HG03039 (cell line): ENCODE measurements around the gene NAGA.
"Not testable (repeated sequence)": the region's sequence is repeated elsewhere in the genome, so short reads cannot be mapped to it uniquely, and the experiment has no call there.

Experiments
- ATAC-seq: cut with Tn5 transposase; IDR thresholded peaks from one replicate; pipeline ENCODE4 v1.9.1; 2021; ENCODE audit warnings: mild to moderate bottlenecking, moderate library complexity; ENCODE audit not compliant: unreplicated experiment

The NAGA gene

GRCh38 chr22:42070517-42071422, at the start of gene NAGA:
Gene NAGA, minus strand, starts transcription at chr22:42070812. Its CDS starts 515 bp downstream, at chr22:42070297.
- ATAC-seq, result peak; percentile 85

DNA sequence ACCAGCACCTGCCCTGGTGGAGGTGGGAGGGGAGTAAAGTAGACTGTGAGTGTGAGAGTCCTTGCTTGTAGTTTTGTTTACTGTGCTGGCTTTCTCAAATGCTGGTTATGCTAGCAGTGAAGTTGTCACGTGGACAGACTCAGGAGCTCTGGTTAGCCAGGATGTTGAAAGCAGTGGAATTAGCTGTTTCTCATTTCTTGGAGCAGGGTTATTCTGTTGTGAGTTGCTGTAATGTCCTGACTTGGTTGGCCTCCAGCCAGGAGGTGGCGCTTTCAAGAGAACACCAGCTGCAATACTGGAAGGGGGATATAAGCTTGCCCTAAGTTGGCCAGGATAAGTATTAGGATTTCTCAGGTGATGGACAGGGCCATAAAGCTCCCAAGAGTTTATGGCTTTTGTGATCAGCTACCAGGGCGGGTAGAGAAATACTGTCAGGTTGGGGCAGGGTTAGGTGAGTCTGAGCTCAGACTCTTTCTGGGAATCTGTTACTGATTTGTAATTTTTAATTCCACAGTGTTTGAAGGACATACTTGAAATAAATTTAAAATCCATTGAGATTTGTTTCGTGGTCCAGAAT, 46.3 kb upstream of the NAGA start:
- no peak for ATAC-seq

DNA sequence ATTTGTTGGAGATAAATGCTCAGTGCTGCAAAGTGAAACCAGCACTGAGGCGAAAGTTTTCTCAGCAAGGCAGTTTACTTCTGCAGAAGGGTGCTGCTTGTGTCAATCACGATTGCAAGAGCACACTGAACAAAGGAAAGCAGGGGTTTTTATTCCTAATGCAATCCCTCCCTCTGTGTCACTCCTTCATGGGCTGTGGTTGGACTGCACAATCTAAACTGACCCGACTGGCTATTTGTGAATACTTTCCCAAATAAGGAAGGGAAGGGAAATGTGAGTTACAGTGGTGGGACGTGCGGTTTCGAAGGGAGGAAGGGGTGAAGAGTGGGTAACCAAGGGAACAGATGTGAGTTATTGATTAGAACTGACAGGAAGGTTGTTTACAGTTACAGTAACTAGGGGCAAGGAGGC, 44.8 kb upstream of the NAGA start:
- ATAC-seq, result not testable (repeated sequence)

DNA sequence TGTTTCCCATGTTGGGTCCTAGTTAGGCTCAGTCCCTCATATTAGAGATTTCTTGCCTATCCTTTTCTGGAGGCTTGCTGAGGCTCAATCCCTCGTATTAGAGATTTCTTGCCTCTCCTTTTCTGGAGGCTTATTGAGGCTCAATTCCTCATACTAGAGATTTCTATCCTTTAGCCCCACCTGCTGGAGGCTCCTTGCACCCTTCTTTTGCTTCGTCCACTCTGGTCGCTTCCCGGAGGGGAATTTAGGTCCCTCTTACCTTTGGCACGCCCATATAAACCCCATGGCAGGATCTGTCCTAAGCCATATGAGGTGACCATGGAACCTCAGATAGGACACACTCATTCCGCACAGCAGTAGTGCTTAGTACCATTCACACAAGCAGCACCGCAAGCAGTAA, 44.1 kb upstream of the NAGA start:
- ATAC-seq, result no peak

DNA sequence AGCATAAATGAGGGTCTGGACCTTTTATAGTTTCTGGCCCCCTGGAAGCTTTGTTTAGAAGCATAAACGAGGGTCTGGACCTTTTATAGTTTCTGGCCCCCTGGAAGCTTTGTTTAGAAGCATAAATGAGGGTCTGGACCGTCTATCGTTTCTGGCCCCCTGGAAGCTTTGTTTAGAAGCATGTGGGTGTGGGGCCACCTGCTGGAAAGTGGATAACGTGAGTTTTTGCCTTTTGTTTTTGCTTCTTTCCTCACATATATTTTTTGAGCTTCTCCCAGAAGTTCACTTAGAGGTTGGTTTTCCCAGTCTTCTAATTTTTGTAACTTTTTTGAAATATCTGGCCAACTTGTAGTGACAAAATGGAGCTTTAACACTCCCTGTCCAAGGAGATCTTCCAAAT, 42.2 kb upstream of the NAGA start:
- ATAC-seq, result not testable (repeated sequence)

GRCh38 chr22:42111798-42112197, 41.2 kb upstream of the NAGA start:
- ATAC-seq, result no peak

GRCh38 chr22:42108848-42109247, 38.2 kb upstream of the NAGA start:
- ATAC-seq, result no peak

DNA sequence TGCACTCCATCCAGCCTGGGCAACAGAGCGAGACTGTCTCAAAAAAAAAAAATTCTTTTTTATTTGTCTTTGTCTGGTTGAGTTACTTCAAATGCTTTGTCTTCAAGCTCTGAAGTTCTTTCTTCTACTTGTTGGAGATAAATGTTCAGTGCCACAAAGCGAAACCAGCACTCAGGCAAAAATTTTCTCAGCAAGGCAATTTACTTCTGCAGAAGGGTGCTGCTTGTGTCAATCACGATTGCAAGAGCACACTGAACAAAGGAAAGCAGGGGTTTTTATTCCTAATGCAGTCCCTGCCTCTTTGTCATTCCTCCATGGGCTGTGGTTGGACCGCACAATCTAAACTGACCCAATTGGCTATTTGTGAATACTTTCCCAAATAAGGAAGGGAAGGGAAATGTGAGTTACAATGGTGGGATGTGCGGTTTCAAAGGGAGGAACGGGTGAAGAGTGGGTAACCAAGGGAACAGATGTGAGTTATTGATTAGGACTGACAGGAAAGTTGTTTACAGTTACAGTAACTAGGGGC, 33.8 kb upstream of the NAGA start:
- ATAC-seq, result not testable (repeated sequence)

GRCh38 chr22:42101199-42101598, 30.6 kb upstream of the NAGA start:
- no peak for ATAC-seq

DNA sequence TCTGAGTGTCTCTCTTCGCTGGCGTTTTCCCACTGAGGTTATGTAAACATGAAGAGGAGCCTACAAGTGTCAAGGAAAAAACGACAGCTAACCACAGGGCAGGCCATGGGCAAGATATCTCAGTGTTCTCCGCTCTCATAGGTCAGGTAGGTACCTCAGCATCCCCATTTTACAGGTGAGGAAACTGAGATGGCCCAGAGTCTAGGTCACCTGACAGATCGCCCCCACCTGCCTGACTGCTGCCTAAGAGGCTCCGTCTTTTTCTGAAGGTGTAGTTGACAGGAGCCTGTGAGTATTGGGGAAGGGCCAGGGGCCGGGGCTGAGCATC, 20.8 kb upstream of the NAGA start:
- no peak for ATAC-seq

GRCh38 chr22:42090596-42091454, 20.2 kb upstream of the NAGA start, which contains the start of gene NDUFA6:
Gene NDUFA6, minus strand, starts transcription at chr22:42090772. Its CDS starts 28 bp downstream, at chr22:42090744.
- peak; percentile 93 for ATAC-seq

GRCh38 chr22:42086051-42086450, 15.4 kb upstream of the NAGA start:
- ATAC-seq, result no peak

- no peak for ATAC-seq
Observed at GRCh38 chr22:42084874-42085273, 14.3 kb upstream of the NAGA start.

DNA sequence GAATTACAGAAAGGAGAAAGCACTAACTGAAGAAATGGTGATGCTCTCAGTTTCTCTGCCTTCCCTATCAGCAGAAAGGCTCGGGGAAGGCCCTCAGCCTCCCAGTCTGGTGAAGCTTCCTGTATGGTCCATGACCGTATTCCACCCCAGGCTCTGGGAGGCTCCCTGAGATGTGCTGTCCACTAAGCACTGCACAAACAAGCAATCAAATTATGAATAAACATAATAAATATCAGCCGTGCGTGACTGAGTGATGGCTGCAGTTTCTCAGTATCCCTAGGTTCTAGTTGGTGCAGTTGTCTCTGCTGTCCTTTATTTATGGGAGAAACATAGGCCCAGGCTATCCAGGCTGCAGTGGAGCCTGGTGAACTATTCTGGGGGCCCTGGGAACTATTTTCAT, 12.5 kb upstream of the NAGA start:
- no peak for ATAC-seq

DNA sequence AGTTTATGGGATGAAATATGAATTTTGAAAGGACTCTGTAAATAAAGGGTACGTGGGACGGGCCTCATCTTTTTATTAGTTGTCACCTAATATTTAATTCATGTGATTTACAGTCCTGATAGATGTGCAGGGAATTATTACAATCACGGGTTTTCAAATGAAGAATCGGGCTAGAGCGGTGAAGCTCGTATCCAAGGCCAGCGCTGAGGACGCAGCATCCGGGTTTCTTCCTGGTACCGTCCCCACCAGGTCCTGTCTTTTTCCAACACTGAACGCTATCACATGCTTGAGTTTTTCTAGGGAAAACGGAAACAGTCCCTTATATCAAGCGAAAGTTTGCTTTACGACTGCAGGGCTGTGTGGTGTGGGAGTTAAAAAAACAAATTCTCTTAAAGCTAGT, 9.7 kb upstream of the NAGA start:
- no peak for ATAC-seq

- peak; percentile 83 for ATAC-seq
Observed at GRCh38 chr22:42079319-42080251, 9.0 kb upstream of the NAGA start, which contains the start of gene SMDT1. Gene SMDT1, plus strand, starts transcription at chr22:42079700. Its CDS starts 69 bp downstream, at chr22:42079769.

DNA sequence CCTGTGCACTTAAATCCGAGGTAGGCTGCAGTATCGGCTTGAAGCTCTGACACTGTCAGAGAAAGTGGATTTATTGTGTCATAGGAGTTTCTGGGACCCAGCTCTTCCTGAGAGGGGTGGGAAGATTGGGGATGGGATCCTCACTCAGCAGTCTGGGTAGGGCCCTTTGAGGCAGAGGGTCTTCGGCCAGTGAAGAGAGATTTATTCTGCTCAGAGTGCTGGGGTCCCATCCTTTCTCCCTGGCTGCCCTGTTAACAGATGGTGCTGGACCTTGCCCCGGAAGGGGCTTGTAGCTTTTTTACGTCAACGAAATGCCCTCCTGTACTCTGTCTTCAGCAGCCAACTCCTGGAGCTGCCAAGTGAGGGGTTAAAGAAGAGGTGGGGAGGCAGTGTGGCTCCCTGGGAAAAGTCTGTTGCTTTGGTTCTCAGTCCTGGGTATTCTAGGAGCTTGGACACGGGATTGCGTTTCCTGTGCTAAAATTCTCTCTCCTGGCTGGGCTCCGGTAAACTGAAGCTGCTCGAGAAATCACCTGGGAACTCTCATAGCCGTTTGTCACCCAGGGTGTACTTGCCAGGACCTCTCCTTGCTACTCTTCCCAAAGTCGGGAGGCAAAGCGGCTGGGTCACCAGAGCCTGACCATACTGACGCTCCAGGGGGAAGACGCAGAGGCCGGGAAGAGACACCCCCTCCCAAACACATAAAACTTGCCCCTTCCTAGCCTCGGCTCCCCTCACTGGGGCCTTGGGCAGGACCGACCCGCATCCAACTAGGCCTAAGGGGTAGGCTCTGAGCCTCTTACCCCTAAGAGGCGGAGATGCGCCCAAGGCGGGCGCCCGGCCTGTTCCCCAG, 8.1 kb upstream of the NAGA start:
- ATAC-seq, result peak; percentile 2

- no peak for ATAC-seq
Observed at GRCh38 chr22:42077486-42078125, 7.0 kb upstream of the NAGA start.
